Activated CD4-positive, CD25-positive, alpha-beta regulatory T cell treated with anti-CD3 and anti-CD28 coated beads, Interleukin-2, amount 50 U/mL, for 72 hours (primary cell): ENCODE measurements around the gene RRAGD.

Experiments
- DNase-seq: peaks from one replicate; pipeline ENCODE4 v3.0.0; 2021

The RRAGD gene

DNA sequence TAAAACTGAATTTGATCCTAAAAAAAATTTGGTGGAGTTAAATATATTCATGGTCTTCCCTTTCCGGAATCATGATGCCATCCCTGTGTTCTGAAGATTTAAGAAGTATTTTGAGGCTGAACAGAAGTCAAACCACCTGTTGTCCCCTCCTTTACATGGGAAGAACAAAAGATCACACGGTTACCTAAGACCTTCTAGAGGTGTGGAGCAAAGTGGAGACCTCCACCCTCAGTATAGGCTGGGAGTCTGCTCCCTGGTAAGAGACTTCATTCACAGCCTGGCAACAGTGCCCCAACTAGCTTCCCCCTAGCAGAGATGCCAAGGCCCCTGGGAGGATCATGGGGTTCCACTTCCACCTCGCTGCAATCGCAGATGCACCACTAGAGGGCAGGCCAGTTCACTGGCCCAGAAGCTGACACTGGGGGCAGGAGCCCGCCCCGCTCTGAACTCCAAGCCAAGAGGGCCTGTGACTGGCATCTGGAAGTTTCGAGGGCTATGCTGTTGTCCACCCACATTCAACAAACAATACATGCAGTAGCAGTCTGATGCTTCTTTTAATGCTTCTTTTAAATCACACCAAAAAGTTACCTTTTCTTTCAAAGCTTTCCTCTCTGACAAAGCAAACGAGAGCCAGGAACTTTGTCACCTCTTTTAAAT is 40.1 kb downstream of the RRAGD start:
- peak; percentile 78 for DNase-seq

DNA sequence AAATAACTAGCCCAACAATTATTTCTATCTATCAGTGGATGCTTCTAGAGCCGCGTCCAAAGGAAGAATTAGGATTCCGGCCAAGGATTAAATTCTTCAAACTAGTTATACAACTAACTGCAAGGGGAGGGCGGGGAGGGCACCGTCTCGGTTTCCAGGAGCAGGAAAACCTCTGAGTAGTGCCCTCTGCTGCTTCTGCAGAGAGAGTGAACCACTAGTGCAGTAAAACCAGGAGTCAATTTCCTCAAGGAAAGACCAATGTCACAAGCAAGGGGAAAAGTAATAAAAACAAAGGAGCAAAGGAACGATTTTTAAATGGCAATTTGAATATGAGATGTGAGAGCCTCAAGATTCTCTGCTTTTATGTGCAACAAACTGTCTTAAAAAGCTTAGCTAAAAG is 43.1 kb downstream of the RRAGD start:
- DNase-seq = no peak

DNA sequence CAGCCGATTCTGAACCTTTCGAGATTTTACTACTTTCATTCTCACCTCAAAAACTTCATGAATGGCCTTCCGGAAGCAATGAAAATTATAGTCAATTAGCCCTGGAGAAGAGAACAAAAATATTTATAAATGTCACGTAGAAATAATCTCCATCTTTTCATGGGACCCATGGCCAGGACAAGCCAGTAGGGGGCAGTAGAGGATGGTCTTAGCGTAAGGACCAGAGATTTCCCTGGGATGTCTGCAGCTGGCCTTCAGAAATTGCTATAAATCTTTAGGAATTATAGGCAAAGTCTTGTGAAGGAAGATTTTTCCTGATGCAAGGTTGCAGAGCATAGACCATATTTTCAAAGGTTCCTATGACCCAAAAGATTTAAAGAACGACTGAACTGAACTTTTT is 44.0 kb downstream of the RRAGD start:
- peak; percentile 65 for DNase-seq

DNA sequence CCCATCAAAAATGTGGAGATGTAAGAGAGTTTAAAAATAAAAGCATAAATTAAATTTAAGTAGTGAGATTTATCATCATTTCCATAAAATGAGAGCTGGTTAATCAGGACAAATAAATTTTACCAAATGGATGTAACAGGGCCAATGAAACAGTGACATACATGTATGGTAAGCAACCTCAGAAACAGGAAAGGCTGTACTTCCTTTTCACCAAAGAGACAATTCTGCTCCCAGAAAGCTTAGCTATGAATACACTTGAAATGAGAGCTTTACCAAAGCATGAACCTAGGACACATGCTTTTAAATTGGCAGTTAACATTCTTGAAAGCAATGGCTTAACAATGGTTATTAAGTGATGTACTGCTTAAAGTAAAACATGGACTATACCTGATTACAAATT is 47.5 kb downstream of the RRAGD start:
- no peak for DNase-seq

DNA sequence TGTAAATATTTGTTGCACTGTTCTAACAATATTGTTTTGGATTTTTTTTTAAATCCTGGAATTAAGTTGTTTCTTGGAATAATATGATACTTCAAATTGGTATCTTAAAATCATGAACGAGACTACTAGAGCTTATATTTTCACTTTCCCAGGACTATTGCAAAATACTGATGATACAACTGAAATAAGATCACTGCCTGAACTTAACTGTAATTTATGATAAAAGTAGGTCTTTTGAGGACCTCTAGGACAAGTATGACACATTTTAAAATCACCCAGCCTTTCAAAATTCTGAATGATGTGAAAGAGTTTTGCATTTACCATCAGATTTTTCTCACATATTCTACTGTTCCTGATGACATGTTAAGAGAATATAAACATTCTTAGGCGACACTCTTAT is 50.9 kb downstream of the RRAGD start:
- no peak for DNase-seq

DNA sequence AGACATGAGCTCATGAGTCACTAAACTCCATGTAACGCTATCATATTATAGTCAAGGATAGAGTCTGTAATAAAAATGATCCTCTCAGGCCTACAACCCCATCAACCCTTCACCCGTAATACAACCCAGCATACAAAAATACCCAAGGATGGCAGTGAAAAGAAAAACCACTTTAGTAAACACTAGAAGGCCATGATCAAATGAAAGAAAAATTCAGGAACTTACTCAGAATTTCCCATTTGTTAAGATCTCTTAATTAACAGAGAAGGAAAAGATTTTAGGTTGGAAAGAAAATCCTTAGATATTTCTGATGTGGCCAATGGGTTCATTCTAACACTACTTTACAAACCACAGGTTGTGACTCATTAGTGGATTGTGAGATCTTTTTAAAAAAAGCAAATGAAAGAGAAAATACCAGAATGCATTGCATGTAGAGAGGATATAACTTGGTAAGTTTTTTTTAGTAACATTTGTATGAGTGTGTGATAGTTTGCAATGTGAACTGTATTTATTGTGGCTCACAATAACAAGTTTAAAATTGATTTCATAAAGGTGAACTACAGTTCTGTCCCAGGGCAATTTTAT is 51.6 kb downstream of the RRAGD start:
- DNase-seq = no peak

DNA sequence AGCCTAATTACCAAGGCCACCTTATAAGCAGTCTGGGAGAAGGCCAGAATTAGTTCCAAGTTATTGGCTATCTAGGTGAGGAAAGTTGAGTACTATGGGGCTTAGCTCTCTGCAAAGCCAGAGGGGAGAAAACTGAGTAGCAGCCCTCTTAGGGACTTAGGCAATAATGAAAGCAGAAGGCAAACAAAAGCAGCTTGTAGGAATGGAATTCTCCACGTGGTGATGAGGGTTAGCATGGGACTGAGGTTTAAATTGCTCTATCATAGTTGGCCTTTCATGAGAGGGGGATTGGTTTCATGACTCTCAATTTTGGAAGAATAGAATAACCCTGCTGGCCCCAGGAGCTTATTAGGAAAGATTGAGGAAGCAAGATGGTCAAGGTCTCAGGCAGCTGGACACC is 52.5 kb downstream of the RRAGD start:
- no peak for DNase-seq

DNA sequence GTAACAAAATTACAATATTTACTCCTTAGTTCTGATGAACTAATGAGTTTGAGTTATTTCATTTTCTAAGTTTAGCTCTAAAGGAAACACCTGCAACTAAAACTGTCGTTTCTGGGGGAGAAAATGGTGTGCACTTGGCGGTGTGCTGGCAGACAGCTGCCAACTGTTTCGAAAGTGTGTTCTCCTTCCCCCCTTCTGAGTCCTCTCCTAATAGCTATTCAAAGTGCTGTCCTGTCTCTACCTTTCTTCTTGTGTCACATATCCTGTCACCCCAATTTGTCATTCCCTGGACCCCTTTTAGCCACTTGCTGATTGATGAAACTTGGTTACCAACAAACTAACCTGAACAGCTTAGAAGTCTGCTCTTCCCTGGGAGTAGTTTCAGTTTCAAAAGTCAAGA is 54.7 kb downstream of the RRAGD start:
- no peak for DNase-seq

DNA sequence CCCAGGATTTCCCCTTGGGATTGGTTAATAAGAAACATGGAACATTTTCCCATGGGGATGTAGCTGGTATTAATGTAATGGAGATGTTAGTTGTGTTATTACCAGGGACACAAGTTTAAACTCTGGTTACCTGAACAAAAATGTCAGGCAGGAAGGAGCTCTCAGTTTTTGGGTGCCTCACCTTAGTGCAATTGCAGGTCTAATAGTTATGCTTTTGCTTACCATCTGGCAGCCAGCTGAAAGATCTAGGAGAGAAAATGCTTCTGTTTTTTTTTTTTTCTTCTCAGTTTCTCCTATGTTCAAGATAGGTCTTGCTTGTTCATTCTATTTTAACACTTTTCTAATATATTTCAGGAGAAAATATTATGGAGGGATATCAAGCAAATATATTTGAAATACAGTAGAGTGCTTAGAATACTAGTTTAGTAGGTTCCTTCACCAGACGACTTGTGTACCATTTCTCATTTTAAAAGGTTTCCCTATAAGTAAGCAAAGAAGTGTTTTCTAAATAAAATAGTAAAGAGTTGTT is 55.4 kb downstream of the RRAGD start:
- DNase-seq = no peak

DNA sequence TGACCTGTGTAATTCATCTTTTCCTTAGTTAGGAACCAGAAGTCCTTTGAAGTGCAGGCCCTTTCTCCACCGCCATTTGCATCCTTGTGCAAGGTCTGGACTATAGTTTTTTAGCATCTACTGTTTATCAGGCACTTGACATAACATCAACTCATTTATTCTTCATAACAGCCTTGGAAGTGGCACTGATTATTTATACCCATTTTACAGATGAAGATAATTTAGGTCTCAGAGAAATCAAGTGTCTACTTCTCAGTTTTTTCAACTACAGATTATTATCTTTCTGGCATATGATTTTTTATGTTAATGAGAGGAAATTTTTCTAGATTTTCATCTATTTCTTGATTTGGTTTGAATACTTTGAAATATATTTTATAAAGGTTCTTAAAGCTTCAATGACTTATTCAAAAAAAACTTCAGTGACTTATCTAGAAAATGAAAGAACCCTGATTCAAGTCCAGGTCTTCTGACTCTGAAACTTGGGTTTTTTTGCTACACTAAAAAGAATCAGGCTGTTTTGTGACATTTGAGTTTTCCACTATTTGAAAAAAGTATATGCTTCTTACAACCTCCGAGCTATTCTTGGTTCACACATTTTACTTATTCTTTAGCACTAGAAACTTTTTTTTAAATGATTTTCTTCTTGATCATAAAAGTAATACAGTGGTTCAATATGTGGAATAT is 56.4 kb downstream of the RRAGD start:
- no peak for DNase-seq

DNA sequence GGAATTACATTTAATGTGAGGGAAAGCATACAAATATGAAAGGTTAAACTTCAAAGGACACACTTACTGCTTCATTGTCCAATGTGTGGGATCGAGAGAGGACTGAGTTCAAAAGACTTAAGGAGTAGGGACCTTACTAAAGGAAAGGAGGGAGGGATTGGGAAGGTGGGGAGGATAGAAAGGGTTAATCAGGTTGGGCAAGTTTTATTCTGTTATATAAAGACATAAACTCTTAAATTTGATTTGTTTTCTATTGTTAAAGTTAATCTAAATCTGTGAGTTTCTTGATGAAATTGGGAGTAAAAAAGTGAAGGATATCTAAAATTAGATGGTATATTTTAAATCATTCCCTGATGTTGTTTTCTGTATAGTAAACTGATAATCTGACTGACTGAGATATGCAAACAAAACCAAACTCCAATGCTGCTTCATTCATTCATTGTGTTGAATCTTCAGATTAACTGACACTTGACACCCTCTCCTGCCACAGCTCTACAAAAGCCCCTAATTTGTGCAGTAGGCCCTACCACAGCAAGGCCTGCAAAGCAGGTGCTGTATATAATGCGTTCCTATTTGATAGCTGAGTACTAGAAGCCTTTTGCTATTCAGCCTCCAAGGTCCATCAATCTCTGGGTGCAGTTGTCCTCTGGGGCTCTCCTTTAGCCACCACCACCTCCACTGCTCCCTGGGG is 58.2 kb downstream of the RRAGD start:
- no peak for DNase-seq

DNA sequence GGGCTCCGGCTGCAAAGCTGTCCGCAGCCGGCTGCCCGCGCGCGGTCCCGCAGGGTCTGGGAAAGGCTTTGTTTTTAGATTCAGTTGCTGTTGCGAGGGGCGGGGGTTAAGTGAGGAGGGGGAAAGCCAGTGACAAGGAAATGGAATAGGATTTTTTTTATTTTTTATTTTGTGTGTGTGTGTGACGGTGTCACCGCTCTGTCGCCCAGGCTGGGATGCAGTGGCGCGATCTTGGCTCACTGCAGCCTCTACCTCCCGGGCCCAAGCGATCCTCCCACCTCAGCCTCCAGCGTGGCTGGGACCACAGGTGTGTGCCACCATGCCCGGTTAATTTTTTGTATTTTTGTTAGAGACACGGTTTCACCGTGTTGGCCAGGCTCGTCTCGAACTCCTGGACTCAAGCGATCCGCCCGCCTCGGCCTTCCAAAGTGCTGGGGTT is 58.9 kb downstream of the RRAGD start:
- DNase-seq = no peak

DNA sequence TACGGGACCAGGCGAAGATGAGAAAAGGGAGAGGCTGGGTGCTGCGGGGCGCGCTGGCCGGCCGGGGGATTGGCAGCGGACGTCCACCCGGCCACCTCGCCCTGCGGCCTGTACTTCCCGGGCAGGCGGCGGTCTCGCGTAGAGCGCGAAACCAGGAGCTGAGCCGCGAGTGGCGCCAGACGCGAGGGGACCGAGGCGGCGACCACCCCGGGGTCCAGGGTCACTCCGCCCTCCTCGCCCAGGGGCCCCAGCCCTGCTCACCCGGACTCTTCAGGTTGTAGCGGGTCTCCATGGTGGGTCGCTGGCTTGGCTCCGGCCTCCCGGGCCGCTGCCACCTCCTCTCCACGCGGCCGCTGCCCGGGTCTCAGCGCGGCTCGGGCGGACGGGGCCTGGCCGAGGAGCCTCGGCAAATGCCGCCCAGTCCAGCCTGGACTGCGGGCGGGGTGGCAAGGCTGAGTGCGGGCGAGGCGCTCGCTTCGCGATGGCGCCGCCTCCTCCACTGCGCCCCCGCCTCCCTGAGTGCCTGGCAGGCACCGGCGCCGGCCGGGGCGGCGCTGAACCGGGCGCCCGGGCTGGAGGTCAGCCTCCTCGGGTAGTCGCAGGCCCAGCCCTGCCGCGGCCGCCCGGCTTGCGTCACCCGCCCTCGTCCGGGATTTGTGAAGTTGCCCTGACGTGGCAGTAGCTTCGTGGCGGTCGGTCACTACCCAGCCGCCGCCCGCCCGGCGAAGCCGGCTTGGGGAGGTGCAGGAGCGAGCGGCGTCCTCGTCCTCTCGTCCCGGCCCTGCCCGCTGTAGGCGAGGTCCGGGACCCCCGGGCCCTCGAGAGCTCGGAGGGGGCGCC is 59.6 kb downstream of the RRAGD start, which contains the start of gene UBE2J1:
UBE2J1 (minus strand) TSS at position 445 of the 840 bp plus-strand sequence; CDS start at position 292, 153 bp downstream.
- DNase-seq = peak; percentile 84

DNA sequence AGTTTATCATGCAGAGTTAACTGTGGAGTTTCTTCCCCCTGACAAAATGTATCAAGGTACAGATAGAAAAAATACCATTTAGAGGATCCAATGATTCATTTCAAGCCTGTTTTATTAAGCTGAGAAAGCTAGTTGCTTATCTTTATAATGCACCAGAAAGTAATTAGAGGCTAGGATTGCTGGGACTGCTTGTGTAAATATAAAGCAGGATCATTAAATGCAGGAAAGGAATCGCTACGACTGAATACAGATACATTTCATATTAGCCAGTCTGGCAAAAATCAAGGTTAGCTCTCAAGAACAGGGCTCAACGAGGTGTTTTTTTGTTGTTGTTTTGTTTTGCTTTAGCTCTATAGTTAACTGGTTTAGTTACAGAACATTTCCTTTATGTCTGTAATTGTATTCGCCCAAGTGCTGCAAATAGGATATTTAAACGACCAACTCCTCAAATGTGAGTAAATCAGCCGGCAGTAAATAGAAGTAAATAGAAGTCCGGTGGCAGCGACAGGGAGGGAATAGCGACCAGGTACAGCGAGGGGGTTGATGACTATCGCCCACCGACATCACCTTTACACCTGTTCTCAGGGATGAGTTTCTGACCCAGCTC is 60.3 kb downstream of the RRAGD start:
- DNase-seq = no peak

DNA sequence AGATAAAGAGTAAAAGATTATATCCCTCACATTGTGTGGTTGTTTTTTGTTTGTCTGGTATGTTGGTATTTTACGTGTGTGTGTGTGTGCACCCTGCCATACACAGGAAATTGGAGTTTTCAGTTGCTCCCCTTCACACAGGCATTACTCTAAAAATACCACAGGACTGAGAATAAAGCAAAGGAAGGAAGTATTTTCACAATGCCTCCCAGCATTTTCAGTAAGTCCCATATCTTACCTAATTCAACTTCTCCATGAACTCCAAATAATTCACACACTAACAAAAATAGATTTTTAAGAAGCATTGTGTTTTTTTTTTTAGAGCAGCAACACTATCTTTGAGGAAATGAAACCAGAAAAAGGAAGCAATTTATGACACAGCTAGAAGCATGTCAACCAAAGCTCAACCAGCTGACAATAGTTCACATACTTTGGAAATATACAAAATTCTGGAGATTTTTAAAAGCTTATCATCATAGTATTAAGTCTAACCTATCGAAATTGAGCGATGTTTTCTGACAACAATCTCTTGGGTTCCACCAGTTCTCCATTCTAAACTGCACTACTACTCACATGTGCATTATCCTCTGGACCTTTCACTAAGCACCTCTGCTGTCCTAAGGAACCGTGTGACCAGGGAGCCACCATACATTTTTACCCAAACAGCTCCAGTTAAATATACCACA is 61.6 kb downstream of the RRAGD start:
- DNase-seq = no peak

DNA sequence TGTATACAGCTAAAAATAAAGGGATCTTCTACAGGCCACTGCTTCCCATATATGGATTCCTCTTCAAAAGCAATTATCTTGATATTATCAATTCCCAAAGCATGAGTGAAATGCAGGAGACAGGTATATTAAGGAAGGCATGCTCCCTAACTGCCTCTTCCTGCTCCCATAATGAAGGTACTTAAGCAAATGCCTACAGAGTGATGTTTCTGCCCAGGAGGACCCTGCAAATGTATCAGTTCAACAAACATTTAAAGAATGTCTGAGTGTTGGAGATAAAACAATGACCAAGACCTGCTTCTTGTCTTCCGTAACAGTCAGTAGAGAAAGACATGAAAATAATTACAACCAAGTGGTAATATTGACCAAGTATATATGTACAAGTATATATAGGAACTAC is 63.7 kb downstream of the RRAGD start:
- no peak for DNase-seq

DNA sequence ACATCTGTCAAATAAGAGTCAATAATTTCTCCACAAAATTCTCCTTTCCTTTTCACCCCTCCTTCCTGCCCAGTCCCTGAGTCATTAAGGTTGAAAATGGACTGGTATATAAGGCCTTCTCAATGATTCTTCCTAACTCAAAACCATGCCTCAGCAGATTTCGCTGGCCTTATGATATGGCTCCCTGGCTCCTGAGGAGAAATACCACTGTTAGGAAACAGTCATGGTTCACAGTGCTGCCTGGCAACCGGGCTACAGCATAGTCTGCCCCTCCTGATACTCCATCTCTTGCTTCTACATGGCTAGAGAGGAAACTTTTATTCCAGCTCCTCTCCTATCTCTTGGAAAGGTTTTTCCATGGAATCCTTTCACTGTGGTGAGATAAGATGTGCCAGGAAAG is 64.2 kb downstream of the RRAGD start:
- DNase-seq = no peak

DNA sequence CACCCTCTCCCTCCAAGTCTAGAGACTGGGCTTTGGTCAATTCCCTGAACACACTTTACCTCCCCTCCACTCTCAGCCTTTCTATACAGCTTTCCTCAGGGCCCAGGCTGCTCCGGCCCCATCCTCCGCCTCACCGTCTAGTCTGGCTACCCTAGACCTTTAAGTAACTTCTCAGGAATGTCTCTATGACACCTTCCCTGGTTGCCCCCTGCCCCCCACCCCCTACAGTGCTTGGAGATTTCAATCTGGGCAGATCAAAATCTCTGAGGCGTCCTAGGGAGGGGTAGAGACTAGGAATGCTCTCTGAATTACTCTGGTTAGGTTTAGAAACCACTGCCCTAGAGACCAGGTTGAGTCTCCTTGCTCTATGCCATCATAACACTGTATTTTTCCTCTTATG is 65.6 kb downstream of the RRAGD start:
- DNase-seq = no peak

DNA sequence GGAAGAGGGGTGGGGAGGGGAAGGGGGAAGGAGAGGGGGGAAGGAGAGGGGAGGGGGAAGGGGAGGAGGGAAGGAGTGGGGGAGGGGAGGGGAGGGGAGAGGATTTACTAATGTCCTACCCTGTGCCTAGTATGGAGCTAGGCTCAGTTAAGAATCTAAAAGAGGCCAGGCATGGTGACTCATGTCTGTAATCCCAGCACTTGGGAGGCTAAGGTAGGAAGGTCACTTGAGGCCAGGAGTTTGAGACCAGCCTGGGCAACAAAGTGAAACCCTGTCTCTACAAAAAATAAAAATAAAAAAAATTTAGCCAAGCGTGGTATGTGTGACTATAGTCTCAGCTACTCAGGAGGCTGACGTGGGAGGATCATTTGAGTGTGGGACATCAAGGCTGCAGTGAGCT is 72.5 kb downstream of the RRAGD start:
- DNase-seq = no peak

DNA sequence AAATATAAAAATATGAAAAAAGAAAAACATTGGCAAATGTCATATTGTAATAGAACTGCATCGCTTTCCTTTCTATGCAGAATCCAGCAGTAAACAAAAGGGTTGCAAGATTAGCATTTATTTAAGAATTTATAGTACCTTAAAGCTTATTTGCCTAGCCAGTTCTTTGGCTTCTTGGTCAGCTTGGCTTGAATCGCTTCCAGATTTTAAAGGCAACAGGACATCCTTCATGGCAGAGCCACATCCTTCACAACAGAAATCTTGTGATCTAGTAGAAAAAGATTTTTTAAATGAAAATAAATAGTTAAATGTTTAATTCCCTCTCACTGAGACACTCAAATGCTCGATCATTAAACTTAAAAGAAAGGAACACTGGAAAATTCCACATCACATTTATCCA is 76.9 kb downstream of the RRAGD start:
- no peak for DNase-seq

DNA sequence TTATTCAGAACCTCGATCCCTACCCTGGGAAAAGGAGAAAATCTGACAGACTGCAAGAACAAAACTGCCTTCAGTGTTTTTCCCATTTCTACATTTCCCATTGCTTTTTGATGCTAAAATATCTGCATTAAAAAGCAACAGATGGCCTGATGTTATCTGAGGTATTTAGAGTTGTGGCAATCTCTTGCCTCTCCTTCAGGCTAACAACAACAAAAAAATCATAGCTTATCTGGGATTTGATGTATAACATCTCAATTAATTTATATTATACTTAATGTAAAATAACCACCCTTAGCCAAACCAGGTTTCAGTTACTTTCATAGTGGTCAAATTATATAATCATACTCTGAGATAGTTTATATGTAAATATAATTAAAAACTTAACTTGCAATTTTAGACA is 81.2 kb downstream of the RRAGD start:
- DNase-seq = no peak

DNA sequence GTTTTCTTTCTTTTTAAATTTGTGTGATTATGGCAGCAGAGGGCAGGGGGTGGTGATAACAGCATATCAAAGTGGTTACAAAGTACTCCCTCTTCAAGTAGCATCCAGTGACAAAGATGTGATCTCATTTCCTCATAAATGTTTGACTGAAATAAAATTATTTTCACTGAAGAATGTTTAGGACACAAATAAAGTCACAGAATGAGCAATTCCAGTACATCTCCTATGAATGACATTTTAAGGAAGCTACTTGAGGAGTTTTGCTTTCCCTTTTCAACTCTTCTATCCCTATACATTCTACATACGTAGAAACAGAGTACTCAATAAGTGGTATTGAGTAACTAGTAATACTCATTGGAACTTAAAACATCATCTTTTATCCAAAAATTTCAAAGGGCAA is 83.1 kb downstream of the RRAGD start:
- no peak for DNase-seq
